Endothelial cell (in vitro differentiated cells): ENCODE results near the gene LPCAT2. TPM values are rescaled to one million over a fixed set of nuclear protein-coding genes. Genes with fewer than 3 reads are reported as not detected.
A peak's percentile ranks its signal among the peaks of the same experiment; 100 is the strongest.

Source experiments
- DNase-seq: peaks from one replicate; pipeline ENCODE4 v3.0.0; 2021; ENCODE audit warnings: low spot score
- H3K27ac Mint-ChIP-seq: one replicate; pipeline ENCODE4 v1.8.0; 2021; ENCODE audit warnings: mixed read lengths, inconsistent platforms; ENCODE audit not compliant: unreplicated experiment
- H3K27me3 Mint-ChIP-seq: one replicate; pipeline ENCODE4 v1.8.0; 2021; ENCODE audit warnings: mild to moderate bottlenecking, moderate library complexity, mixed read lengths, inconsistent platforms; ENCODE audit not compliant: unreplicated experiment
- H3K36me3 Mint-ChIP-seq: one replicate; pipeline ENCODE4 v1.8.0; 2021; ENCODE audit warnings: mild to moderate bottlenecking, low read depth, mixed read lengths, inconsistent platforms; ENCODE audit not compliant: unreplicated experiment
- H3K4me1 Mint-ChIP-seq: one replicate; pipeline ENCODE4 v1.8.0; 2021; ENCODE audit warnings: mild to moderate bottlenecking, mixed read lengths, inconsistent platforms; ENCODE audit not compliant: unreplicated experiment
- H3K4me3 Mint-ChIP-seq: one replicate; pipeline ENCODE4 v1.8.0; 2021; ENCODE audit warnings: mild to moderate bottlenecking, mixed read lengths, inconsistent platforms; ENCODE audit not compliant: unreplicated experiment
- H3K9me3 Mint-ChIP-seq: one replicate; pipeline ENCODE4 v1.8.0; 2021; ENCODE audit warnings: mixed read lengths, inconsistent platforms; ENCODE audit not compliant: unreplicated experiment
- total RNA-seq: library from RNA; stranded (reverse); fragmentation: NEBNext Ultra II Directional; extraction: Animal tissue kit (Norgen Biotek cat#: 25700); gene quantifications from one replicate; pipeline ENCODE4 v1.2.1, GENCODE V29; 2021; ENCODE audit not compliant: unreplicated experiment
- TF ChIP-seq, protein P1 (sequence below): fragments of 200-600 bp; sonication (generic); IDR thresholded peaks from one replicate; pipeline ENCODE4 v1.5.0; 2021; ENCODE audit warnings: antibody characterized with exemption; ENCODE audit not compliant: unreplicated experiment

LPCAT2 gene
- total RNA-seq, 1 donor from 2014 or later: 25.5 TPM

DNA sequence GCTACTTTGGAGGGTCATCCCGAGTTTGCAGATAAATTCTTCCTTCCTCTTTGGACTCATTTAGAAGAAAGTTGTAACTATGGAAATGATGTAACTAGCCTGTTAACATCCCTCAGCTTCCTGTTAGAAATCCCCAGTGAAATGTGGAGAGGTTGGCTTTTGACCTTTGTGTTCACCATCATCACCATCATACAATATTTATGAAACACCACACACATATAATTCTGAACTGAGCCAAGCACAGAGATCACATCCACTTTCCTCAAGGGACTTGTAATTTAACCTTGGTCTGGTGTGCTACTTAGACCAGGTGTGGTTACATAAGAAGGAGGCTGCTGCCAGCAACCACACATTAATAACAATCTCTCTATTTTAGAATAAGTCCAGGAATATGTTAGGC, 60.2 kb downstream of the LPCAT2 start:
- TF ChIP-seq, protein P1, sequence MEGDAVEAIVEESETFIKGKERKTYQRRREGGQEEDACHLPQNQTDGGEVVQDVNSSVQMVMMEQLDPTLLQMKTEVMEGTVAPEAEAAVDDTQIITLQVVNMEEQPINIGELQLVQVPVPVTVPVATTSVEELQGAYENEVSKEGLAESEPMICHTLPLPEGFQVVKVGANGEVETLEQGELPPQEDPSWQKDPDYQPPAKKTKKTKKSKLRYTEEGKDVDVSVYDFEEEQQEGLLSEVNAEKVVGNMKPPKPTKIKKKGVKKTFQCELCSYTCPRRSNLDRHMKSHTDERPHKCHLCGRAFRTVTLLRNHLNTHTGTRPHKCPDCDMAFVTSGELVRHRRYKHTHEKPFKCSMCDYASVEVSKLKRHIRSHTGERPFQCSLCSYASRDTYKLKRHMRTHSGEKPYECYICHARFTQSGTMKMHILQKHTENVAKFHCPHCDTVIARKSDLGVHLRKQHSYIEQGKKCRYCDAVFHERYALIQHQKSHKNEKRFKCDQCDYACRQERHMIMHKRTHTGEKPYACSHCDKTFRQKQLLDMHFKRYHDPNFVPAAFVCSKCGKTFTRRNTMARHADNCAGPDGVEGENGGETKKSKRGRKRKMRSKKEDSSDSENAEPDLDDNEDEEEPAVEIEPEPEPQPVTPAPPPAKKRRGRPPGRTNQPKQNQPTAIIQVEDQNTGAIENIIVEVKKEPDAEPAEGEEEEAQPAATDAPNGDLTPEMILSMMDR: no peak
- H3K27ac Mint-ChIP-seq: no peak overlapping the region
- H3K9me3 Mint-ChIP-seq: no peaks in the 10 kb centered on the region
- H3K4me3 Mint-ChIP-seq: no peak overlapping the region
- H3K36me3 Mint-ChIP-seq: peaks cover 11% of the 10 kb centered on the region
- no peaks in the 10 kb centered on the region for H3K27me3 Mint-ChIP-seq
- no peak for DNase-seq
- peaks cover 24% of the 10 kb centered on the region for H3K4me1 Mint-ChIP-seq

DNA sequence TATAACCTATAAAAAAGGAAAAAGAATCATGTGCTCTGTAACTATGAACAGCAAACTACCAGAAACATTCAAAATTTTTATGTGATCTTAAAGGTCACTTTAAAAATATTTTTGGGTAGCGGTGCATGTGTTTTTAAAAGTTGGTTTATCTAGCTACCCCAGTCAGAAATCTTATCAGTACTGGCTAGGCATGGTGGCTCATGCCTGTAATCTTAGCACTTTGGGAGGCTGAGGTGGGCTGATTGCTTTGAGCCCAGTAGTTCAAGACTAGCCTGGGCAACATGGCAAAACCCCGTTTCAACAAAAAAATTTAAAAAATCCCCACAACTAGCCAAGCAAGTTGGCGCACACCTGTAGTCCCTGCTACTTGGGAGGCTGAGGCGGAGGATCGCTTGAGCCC, 61.3 kb downstream of the LPCAT2 start:
- H3K27me3 Mint-ChIP-seq: no peaks in the 10 kb centered on the region
- no peak for DNase-seq
- H3K4me3 Mint-ChIP-seq: no peak overlapping the region
- H3K27ac Mint-ChIP-seq: no peak overlapping the region
- peaks cover 24% of the 10 kb centered on the region for H3K4me1 Mint-ChIP-seq
- TF ChIP-seq, protein P1: no peak
- H3K36me3 Mint-ChIP-seq: peaks cover 11% of the 10 kb centered on the region
- H3K9me3 Mint-ChIP-seq: no peaks in the 10 kb centered on the region

DNA sequence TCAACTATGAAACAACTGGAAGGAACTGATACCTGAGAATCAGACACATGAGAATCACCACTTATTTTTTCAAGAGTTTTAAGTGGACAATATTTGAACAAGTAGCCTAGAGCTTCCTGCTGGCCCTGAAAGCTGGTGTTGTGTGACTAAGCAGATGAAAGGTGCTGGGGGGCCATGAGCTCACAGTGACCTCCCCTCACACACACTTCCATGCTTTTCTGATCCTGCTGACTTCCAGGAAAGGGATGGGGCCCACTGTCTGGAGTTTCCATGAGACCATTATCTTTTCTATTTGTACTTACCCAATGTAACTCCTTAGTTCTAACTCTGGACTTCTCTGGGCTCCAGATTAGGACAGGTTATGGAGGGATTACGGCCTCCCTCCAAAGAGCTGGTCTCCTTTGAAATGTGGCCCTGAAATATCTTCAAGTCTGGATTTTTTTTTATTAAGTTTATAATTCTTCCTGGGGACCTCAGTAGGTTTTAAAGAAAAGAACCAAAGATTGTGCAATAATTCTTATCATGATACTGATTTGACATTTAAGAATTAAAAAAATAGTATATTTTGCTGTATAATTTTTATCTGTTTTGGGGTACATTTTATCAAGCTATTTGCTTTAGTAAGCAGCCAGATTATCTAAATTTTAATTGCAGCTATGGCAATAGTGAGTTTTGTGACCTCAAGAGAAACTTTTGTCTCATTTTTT, 62.5 kb downstream of the LPCAT2 start:
- Mint-ChIP-seq H3K4me3 (no peak overlapping the region), H3K36me3 (peaks cover 14% of the 10 kb centered on the region), H3K9me3 (no peaks in the 10 kb centered on the region), H3K4me1 (peaks cover 24% of the 10 kb centered on the region), H3K27ac (no peak overlapping the region), H3K27me3 (no peaks in the 10 kb centered on the region)
- TF ChIP-seq, protein P1: no peak
- DNase-seq: no peak

DNA sequence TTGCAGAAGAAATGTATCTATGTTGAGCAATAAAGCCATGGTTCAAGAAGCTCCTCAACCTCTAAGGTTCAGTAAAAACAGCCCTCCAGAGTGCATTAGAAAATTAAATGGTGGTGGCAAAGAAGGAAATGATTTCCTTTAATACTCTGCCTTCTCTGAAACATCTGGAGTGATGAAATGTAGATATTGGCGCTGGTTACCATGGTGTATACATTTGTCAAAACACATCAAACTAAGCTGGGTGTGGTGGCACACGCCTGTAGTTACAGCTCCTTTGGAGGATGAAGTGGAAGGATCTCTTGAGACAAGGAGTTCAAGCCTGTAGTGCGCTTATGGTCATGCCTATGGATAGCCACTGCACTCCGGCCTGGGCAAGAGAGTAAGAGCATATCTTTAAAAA, 63.6 kb downstream of the LPCAT2 start:
- Mint-ChIP-seq H3K27ac (peak overlapping the region; percentile 49), H3K4me1 (peaks cover 19% of the 10 kb centered on the region), H3K9me3 (no peaks in the 10 kb centered on the region), H3K27me3 (no peaks in the 10 kb centered on the region), H3K36me3 (peaks cover 4% of the 10 kb centered on the region), H3K4me3 (no peak overlapping the region)
- no peak for DNase-seq
- TF ChIP-seq, protein P1: no peak

DNA sequence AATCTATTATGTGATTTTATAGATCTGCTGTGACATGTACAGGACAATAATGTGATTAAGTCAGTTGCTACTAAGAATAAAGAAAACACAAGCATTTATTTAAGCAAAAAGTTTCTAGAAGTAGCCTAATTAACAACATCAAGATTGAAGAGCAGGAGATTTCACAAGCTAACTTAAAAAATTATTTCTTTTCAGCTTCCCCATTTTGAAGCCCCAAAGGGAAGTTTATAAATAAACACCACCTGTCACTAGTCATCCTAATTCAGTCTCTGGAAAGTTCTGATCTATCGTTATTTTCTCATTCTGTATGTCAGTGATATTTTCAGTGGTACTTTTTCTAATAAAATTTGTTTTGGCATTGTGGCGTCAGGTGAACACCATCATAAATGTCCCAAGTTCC, 65.9 kb downstream of the LPCAT2 start:
- TF ChIP-seq, protein P1: no peak
- no peaks in the 10 kb centered on the region for H3K27me3 Mint-ChIP-seq
- no peak for DNase-seq
- no peaks in the 10 kb centered on the region for H3K9me3 Mint-ChIP-seq
- peaks cover 6% of the 10 kb centered on the region for H3K36me3 Mint-ChIP-seq
- peaks cover 9% of the 10 kb centered on the region for H3K4me1 Mint-ChIP-seq
- no peak overlapping the region for H3K4me3 Mint-ChIP-seq
- no peak overlapping the region for H3K27ac Mint-ChIP-seq
